Mucosa of gallbladder (tissue), 1 donor: ENCODE results near the gene LRRC8E. TPM values are rescaled to one million over a fixed set of nuclear protein-coding genes. Genes with fewer than 3 reads are reported as not detected.
"Not testable (repeated sequence)": the region's sequence is repeated elsewhere in the genome, so short reads cannot be mapped to it uniquely, and the experiment has no call there.

Experiments
- DNase-seq: peaks from one replicate; pipeline ENCODE4 v3.0.0-alpha.2; 2020; ENCODE audit warnings: low spot score
- total RNA-seq: library from RNA; stranded (reverse); gene quantifications from one replicate; pipeline ENCODE4 v1.2.1, GENCODE V29; 2021
- donor health status: DM: no; HTN: no; CAD: no.

Gene LRRC8E
- total RNA-seq, 1 donor from 2014 or later: 4.1 TPM

DNA sequence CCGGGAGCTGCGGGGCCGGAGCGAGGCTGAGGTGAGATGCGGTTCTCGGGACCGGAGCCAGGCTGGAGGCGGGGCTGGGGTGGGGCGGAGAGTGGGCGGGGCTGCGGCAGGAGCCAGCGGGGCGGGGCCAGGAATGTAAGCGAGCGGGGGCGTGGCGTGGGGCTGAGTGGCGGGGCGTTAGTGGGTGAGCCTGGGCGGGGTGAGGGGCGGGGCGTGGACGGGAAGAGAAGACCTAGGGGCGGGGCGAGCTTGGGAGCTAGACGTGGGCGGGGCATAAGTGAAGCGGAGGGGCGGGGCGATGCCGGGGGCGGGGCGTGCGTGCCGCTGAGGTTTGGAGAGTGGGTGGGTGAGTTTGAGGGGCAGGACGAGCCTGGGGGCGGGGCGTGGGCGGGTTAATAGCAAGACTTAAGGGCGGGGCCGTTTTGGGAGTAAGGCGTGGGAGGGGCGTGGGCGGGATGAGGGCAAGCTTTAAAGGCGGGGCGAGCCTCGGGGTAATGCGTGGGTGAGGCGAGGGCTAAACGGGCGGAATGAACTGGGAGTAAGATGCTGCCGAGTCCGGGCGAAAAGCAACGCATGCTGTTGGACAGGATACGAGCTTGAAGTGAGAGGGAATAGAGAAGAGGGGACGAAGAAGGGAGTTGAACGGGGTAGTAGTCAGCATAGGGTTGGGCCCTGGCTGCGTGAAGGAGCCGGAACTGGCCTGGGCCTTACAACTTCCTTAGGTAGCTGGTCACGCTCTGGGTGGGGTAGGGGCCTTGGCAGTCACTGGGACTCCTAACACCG lies 32.4 kb downstream of the LRRC8E start:
- peak; percentile 100 for DNase-seq

DNA sequence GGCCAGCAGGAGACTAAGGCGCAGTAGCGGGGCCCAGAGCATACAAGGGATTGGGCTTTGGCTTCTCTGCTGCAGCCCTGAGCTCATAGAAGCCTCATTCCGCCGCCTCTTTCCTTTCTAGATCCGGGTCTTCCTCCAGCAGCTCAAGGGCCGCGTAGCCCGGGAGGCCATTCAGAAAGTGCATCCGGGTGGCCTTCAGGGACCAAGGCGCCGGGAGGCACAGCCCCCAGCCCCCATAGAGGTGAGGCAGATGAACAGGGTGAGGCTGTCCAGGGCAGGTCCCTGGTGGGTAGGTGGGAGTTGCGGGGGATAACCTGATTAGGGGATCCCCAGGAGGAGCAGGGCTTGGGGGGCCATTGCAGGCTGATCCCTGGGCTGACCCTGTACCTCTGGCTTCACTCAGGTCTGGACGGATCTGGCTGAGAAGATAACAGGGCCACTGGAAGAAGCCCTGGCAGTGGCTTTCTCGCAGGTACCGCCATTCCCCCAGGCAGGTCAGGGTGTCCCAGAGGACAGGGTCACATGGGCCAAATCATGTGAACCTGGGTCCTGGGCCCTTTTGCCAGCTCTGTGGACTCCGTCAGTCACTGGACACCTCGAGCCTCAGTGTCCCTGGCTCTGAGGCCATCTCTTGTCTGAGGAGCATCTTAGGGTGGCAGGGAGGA lies 33.1 kb downstream of the LRRC8E start:
- DNase-seq: no peak

DNA sequence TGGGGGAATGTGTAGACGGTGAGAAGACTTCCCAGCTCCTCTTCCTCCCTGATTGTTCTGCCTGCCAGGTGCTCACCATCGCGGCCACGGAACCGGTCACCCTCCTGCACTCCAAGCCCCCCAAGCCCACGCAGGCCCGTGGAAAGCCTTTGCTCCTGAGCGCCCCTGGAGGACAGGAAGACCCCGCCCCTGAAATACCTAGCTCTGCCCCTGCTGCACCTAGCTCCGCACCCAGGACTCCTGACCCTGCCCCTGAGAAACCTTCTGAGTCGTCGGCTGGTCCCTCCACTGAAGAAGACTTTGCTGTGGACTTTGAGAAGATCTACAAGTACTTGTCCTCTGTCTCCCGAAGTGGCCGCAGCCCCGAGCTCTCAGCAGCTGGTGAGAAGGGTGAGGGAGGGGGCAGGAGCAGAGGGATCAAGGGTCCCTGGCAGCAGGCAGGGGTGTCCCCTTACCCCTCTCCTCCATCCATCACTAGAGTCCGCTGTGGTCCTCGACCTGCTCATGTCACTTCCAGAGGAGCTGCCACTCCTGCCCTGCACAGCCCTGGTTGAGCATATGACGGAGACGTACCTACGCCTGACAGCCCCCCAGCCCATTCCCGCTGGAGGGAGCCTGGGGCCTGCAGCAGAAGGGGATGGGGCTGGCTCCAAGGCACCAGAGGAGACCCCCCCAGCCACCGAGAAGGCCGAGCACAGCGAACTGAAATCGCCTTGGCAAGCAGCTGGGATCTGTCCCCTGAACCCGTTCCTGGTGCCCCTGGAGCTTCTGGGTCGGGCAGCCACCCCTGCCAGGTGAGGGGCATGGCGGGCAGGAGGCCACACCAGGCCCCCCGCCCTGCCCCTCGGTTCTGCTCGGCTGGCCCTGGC lies 33.9 kb downstream of the LRRC8E start:
- no peak for DNase-seq

DNA sequence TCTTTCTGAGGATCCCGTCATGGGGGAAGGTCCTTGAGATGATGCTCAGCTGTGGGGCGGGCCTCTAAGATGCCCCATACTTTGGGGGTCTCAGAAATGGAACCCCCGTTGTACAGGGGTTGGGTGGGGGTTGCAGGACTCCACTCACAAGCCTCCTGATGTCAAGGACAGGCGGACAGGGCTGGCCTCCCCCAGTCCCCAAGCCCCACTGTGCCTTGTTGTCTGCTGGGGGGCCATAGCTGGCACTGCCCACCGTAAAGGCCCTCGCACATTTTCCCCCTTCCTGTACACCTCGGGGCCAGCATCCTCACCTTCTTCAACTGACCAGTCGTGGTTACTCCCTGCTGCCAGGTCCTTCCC lies 34.5 kb downstream of the LRRC8E start:
- DNase-seq: no peak

DNA sequence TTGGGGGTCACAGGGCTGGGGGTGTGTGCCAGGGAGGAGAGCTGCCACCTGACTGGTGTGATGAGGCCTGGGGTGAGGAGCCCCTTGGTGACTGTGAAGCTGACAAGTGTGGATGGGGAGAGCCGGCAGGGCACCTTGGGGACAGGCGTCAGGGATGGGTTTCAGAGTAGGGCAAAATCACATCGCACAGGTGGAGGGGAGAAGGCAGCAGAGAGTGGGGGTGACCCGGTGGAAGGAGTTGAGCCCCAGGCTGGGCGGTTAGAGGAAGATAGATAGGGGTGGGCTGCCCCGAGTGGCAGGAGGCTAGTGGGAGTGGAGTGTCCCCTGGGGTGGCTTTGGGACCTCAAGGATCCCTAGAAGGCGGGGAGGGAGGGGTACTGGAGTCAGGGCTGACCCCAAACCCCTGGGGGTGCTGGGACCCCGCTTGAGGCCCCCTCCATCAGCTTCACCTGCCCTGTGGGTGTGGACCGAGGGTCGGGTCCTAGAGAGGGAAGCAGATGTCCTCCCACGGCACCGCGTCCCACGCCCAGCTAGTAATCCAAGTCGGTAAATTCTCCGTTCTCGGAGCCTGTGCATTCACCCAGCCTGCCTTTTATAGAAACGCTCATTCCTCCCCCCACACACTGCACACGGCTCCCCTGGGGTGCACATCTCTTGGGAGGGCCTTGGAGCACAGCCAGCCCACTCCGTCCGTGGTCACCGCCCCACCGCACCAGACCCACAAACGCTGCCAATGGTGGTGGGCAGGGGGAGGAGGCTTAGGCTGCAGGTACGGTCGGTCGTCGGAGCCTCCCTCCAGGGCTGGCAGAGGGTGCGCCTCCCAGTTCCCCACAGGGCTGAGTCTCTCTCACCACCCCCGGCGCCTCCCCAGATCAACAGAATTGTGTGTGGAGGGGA lies 35.2 kb downstream of the LRRC8E start:
- no peak for DNase-seq

DNA sequence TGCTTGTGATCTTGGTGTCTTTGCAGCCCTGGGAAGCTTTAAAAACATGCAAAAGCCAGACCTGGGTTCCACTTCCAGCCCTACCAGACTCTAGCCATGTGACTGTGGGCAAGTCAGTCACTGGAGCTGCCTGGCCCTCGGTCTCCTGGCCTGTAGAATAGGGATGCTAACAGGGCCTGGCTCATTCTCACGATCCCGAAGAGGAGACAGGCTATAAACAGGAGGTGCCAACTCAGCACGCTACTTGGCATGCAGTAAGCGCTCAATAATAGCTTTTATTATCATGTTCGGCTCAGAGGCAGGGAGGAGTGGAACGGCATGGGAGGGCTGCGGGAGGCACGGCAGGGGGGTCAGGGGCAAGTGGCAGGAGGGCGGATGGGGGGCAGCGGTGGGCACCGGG lies 35.9 kb downstream of the LRRC8E start:
- DNase-seq: no peak

DNA sequence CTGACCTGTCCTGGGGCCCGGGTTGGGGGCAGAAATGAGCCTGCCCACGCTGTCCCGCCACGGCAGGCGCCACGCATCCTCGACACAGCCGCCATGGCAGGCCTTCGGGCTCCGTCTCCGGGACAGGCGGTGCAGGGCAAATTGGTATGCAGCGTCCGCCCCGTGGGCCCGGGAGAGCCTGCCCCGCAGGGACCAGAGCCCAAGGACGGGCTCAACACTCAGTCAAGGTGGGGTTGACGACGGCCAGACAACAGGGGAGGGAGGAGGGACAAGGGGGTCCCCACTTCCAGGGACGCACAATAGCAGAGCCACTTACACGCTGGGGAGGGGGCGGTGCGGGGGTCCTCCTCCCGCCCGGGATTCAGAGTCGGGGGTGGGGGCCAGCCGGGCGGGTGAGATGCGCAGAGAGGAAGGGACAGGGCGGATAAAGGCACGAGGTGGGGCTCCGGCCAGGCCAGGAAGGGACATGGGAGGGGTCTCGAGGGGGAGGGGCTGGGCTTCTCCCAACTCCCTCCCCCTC lies 36.4 kb downstream of the LRRC8E start:
- DNase-seq: no peak

DNA sequence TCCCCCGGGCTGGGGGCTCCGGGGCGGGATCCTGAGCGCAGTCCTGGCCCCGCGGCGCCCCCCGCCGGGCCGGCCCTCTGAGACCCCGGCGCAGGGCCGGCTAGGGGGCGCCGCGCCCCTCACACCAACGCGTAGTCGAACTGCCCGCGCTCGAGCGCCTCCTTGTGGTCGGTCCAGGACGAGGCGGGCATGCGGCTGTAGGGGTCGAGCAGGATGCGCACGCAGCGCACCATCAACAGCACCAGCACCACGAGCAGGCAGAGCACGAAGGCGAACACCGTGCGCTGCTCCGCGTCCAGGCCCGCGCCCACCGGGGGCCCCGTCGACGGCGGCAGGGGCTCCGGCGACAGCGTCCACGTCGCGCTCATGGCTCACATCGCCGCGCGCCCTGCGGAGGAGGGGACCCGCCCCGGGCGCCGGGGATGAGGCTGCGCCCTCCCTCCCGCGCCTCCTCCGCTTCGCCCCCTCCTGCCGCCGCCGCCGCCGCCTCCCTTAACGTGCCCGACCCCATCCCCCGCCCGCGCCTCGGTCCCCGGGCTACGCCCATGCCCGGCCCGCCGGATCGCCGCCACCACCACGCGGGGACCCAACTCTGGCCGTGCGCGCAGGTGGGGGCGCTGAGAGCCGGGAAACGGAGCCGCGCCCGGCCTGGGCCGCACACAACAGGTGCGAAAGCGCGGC lies 37.0 kb downstream of the LRRC8E start:
- DNase-seq: peak; percentile 53

DNA sequence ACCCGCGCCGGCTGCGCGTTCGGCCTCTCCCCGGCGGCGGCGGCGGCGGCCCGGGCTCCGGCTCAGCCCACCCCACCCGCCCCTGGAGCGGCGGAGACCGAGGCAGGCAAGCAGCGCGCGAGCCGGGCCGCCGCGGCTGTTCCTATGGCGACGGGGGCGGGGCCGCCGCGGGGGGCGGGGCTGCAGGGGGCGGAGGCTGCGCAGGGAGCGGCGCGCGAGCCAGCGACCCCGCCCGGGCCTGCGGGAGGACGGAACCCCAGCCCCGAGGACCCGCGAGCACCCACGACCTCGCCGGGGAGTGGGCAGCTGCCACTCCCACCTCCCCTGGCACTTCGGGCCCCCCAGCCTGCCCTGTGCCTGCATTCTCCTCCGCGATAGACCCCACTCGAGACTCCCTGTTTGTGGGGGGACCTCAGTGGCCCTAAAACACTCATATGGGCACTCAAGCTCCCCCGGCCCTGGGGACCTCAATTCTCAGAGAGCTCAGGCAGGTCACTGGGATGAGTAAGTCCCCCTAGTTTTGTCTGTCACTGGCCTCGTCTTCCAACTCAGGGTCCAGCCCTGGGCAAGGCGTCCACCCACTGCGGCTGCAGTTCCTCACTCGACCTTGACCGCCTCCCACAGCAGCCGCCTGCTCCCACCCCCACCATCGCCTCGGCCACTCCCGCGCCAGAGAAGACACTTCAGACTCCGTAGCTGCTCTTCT lies 37.9 kb downstream of the LRRC8E start, which contains the start of gene CTXN1:
Gene CTXN1 (minus strand): TSS at position 115 of the 706 bp plus-strand sequence. CDS start 597 bp downstream, outside the sequence.
- peak; percentile 60 for DNase-seq

DNA sequence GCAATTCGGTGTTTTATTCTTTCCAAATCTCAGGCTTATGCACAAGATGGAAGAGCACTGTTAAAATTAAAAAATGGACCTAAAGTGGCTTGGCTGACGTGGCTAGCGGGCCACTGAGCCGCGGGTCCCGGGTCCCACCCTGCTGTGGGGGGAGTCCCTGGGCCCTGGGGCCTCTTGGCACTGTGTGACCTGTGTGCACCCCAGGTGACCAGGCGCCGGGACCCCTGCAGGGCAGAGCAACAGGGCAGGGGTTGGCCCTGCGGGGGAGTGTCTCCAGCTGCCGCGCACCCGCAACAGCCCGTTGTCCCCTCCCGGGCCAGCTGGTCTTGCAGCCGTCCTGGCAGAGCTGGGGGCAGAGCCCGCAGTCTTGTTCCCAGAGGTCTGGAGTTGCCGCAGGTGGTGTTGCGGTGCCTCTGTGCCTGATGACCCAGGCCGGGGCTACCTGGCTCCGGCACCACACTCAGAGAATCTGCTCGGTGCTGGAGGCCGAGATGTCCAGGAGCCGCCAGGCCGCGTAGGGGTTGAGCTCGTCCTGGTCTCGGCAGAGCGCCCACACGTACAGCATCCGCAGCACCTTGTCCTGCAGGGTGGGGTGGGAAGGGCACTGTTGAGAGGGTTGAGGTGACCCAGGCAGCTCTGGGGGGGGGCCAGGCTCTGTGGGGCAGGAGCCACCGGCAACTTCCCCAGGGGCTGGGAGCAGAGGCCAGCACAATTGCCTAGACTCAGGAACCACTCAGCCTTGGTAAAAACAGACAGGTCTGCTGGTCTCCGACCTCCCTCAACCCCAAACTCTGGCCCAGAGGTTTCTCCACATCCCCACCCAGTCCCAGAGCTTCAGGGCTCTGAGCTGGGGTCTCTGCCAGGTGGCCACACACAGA lies 38.7 kb downstream of the LRRC8E start:
- DNase-seq: no peak

- no peak for DNase-seq
These were observed 39.5 kb downstream of the LRRC8E start for GRCh38 chr19:7927605-7928333.

DNA sequence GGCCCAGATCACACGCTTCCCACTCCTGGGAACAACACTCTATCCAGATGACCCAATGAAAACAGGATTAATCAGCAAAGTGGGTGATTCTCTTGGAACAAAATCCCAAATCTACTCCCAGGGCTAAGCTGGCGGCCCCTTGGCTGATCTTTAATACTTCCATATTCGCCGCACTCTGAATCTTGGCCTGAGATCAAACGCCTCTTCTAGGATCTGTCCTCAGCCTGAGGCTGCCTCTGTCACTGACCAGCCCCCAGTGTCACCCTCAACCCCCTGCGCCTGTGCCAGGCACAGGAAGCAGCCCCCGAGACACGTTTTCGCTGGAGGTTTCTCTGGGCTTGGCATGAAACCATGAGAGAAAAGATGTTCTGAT lies 40.0 kb downstream of the LRRC8E start:
- no peak for DNase-seq

GRCh38 chr19:7928741-7929701 lies 40.7 kb downstream of the LRRC8E start:
- DNase-seq: no peak

GRCh38 chr19:7930030-7930429 lies 41.7 kb downstream of the LRRC8E start:
- not testable (repeated sequence) for DNase-seq

DNA sequence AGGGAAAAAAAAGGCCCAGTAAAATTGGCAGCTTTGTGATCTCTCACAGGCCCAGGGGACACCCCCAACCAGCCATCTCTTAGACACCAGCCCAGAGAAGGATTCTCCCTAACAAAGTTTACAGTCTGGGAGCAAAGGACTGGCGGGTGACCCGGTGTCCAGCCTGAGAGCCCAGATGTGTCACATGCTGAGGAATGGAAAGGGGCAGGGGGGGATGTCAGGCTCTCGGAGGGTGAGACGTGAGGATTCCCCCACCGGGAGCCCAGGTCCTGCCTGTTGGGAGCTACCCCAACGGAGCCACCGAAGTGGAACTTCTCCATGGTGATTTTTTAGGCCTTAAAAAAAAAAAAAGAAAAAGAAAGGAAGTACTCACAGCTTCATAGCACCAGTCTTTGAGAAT lies 42.5 kb downstream of the LRRC8E start:
- DNase-seq: no peak

DNA sequence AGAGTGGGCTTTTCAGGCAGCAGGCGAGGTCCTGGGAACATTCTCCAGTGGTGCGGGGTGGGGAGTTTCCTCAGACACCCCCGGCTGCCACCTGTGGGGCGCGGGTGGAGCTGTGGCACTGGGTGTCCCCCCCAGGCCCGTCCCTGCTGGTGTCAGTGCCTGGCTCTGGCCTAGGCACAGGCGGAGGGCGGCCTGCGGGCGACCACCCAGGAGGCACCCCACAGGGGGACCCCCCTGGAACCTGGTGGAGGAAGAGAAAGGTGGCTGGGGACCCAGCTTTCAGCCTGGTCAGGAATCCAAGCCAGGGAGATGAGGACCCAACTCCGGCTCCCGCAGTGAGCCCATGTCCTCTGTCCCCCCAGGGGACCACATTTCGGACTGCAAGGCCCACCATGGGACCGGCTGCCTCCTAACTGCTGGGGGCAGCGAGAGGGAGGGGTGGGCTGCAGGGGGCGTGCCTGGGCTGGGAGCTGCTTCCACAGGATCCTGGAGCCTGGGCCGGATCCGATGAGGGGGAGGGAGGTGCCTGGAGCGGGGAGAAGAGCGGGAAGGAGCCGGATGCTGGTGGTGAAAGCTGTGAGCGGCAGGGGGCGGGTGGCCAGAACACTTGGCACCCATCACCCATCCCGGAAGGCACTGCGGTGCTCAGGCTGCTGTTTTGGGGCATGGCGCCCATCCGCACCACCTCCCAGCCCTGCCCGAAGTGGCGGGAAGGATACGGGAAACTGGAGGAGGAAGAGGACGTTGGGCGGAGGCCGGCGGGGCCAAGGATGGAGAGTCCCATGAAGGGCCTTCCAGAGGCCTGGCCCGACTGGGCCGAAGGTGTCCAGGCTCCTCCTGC lies 43.1 kb downstream of the LRRC8E start:
- DNase-seq: no peak
